ENCODE results near the gene NECAB2. TPM values are rescaled to one million over a fixed set of nuclear protein-coding genes. Genes with fewer than 3 reads are reported as not detected.

NECAB2 gene
- total RNA-seq, 2 donors from 2014 or later: 1.0 to 3.6 TPM

GRCh38 chr16:83958137-83958845 is 9.8 kb upstream of the NECAB2 start:
- TF ChIP-seq, protein P1, sequence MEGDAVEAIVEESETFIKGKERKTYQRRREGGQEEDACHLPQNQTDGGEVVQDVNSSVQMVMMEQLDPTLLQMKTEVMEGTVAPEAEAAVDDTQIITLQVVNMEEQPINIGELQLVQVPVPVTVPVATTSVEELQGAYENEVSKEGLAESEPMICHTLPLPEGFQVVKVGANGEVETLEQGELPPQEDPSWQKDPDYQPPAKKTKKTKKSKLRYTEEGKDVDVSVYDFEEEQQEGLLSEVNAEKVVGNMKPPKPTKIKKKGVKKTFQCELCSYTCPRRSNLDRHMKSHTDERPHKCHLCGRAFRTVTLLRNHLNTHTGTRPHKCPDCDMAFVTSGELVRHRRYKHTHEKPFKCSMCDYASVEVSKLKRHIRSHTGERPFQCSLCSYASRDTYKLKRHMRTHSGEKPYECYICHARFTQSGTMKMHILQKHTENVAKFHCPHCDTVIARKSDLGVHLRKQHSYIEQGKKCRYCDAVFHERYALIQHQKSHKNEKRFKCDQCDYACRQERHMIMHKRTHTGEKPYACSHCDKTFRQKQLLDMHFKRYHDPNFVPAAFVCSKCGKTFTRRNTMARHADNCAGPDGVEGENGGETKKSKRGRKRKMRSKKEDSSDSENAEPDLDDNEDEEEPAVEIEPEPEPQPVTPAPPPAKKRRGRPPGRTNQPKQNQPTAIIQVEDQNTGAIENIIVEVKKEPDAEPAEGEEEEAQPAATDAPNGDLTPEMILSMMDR (IDR thresholded peaks at IDR 0.05): no peak
- H3K27ac ChIP-seq: no peak overlapping the region
- H3K36me3 ChIP-seq (replicated peaks in 1 of 2; ENCODE audit: insufficient read depth in 1 of 2, low read depth in 2 of 2): peaks cover 0 to 11% of the 10 kb centered on the region in 2 donors
- no peaks in the 10 kb centered on the region for H3K27me3 ChIP-seq
- ATAC-seq: no peak
- WGBS, 2 donors: 85 to 86% methylated on average over 19 to 21 of the region's 21 CpGs
- H3K9me3 ChIP-seq: no peaks in the 10 kb centered on the region
- no peak for DNase-seq
- no peak overlapping the region for H3K4me3 ChIP-seq
- H3K4me1 ChIP-seq: peaks cover 21% of the 10 kb centered on the region
- intact Hi-C loops (cut with DNase I): no loop called here

- no peak overlapping the region for H3K27ac ChIP-seq
- no peaks in the 10 kb centered on the region for H3K27me3 ChIP-seq
- H3K36me3 ChIP-seq (replicated peaks in 1 of 2; ENCODE audit: insufficient read depth in 1 of 2, low read depth in 2 of 2): peaks cover 0 to 11% of the 10 kb centered on the region in 2 donors
- no peak for DNase-seq
- ATAC-seq: no peak
- 79 to 84% methylated on average over 21 of the region's 21 CpGs for WGBS, 2 donors
- H3K4me1 ChIP-seq: peaks cover 16% of the 10 kb centered on the region
- H3K9me3 ChIP-seq: no peaks in the 10 kb centered on the region
- TF ChIP-seq, protein P1 (IDR thresholded peaks at IDR 0.05): no peak
- TF ChIP-seq POLR2A (IDR thresholded peaks at IDR 0.05): no peak
- intact Hi-C loops (cut with DNase I): no loop called here
- no peak overlapping the region for H3K4me3 ChIP-seq
Measured at GRCh38 chr16:83958846-83959565, 9.0 kb upstream of the NECAB2 start.

GRCh38 chr16:83959656-83960434 is 8.2 kb upstream of the NECAB2 start:
- TF ChIP-seq, protein P1 (IDR thresholded peaks at IDR 0.05): no peak
- TF ChIP-seq POLR2A (IDR thresholded peaks at IDR 0.05): no peak
- Histone ChIP-seq H3K9me3 (no peaks in the 10 kb centered on the region), H3K36me3 (replicated peaks in 1 of 2; ENCODE audit: insufficient read depth in 1 of 2, low read depth in 2 of 2) (peaks cover 0 to 11% of the 10 kb centered on the region in 2 donors), H3K4me3 (no peak overlapping the region), H3K27ac (no peak overlapping the region), H3K4me1 (peaks cover 8% of the 10 kb centered on the region), H3K27me3 (no peaks in the 10 kb centered on the region)
- DNase-seq (no peak), ATAC-seq (no peak)
- intact Hi-C loops (cut with DNase I): loop anchor here (10.0 kb wide), 2 partner anchors 85 to 235 kb away; partner anchors contain the start of genes ADAD2 and SLC38A8
- 78 to 87% methylated on average over 12 of the region's 12 CpGs for WGBS, 2 donors

GRCh38 chr16:83960521-83961249 is 7.4 kb upstream of the NECAB2 start:
- DNase-seq: no peak
- no peak for ATAC-seq
- Histone ChIP-seq H3K4me1 (no peaks in the 10 kb centered on the region), H3K36me3 (replicated peaks in 1 of 2; ENCODE audit: insufficient read depth in 1 of 2, low read depth in 2 of 2) (peaks cover 0 to 11% of the 10 kb centered on the region in 2 donors), H3K27ac (no peak overlapping the region), H3K27me3 (no peaks in the 10 kb centered on the region), H3K9me3 (no peaks in the 10 kb centered on the region), H3K4me3 (no peak overlapping the region)
- intact Hi-C loops (cut with DNase I): loop anchor here (10.0 kb wide), 2 partner anchors 84 to 234 kb away; partner anchors contain the start of genes ADAD2 and SLC38A8
- 92 to 94% methylated on average over 26 to 28 of the region's 29 CpGs for WGBS, 2 donors
- TF ChIP-seq, protein P1 (IDR thresholded peaks at IDR 0.05): no peak
- TF ChIP-seq POLR2A (IDR thresholded peaks at IDR 0.05): no peak

Measured in body of pancreas (tissue), 4 donors.